ENCODE data around the gene NEK8. TPM values are rescaled to one million over a fixed set of nuclear protein-coding genes. Genes with fewer than 3 reads are reported as not detected.

The NEK8 gene
- total RNA-seq, 1 donor from 2014 or later: 6.7 TPM

- no peak for DNase-seq (ENCODE audit: low spot score)
- peaks cover 8% of the 10 kb centered on the region for H3K36me3 Mint-ChIP-seq (ENCODE audit: low read depth, unreplicated experiment)
Measured at GRCh38 chr17:28745786-28746411, 17.3 kb downstream of the NEK8 start.

GRCh38 chr17:28746611-28747050, 18.0 kb downstream of the NEK8 start:
- Mint-ChIP-seq H3K4me3 (ENCODE audit: unreplicated experiment) (peak overlapping the region; percentile 94), H3K27me3 (ENCODE audit: unreplicated experiment) (peaks cover 14% of the 10 kb centered on the region), H3K27ac (ENCODE audit: unreplicated experiment) (peak overlapping the region; percentile 75), H3K4me1 (ENCODE audit: unreplicated experiment) (peaks cover 35% of the 10 kb centered on the region), H3K9me3 (ENCODE audit: unreplicated experiment) (no peaks in the 10 kb centered on the region), H3K36me3 (ENCODE audit: low read depth, unreplicated experiment) (peaks cover 8% of the 10 kb centered on the region)
- no peak for TF ChIP-seq CTCF (IDR thresholded peaks at IDR 0.05; ENCODE audit: unreplicated experiment)
- DNase-seq (ENCODE audit: low spot score): no peak

More at GRCh38 chr17:28745786-28746411, 17.3 kb downstream of the NEK8 start:
- H3K27me3 Mint-ChIP-seq (ENCODE audit: unreplicated experiment): peaks cover 14% of the 10 kb centered on the region
- no peaks in the 10 kb centered on the region for H3K9me3 Mint-ChIP-seq (ENCODE audit: unreplicated experiment)
- peak overlapping the region; percentile 94 for H3K4me3 Mint-ChIP-seq (ENCODE audit: unreplicated experiment)
- TF ChIP-seq CTCF (IDR thresholded peaks at IDR 0.05; ENCODE audit: unreplicated experiment): no peak
- peaks cover 35% of the 10 kb centered on the region for H3K4me1 Mint-ChIP-seq (ENCODE audit: unreplicated experiment)
- H3K27ac Mint-ChIP-seq (ENCODE audit: unreplicated experiment): peak overlapping the region; percentile 75

GRCh38 chr17:28747051-28747691, 18.6 kb downstream of the NEK8 start:
- DNase-seq (ENCODE audit: low spot score): no peak
- peaks cover 12% of the 10 kb centered on the region for H3K27me3 Mint-ChIP-seq (ENCODE audit: unreplicated experiment)
- no peak for TF ChIP-seq CTCF (IDR thresholded peaks at IDR 0.05; ENCODE audit: unreplicated experiment)
- peak overlapping the region; percentile 52 for H3K27ac Mint-ChIP-seq (ENCODE audit: unreplicated experiment)
- no peak overlapping the region for H3K4me3 Mint-ChIP-seq (ENCODE audit: unreplicated experiment)
- peaks cover 8% of the 10 kb centered on the region for H3K36me3 Mint-ChIP-seq (ENCODE audit: low read depth, unreplicated experiment)
- peaks cover 35% of the 10 kb centered on the region for H3K4me1 Mint-ChIP-seq (ENCODE audit: unreplicated experiment)
- no peaks in the 10 kb centered on the region for H3K9me3 Mint-ChIP-seq (ENCODE audit: unreplicated experiment)

- Mint-ChIP-seq H3K9me3 (ENCODE audit: unreplicated experiment) (no peaks in the 10 kb centered on the region), H3K27me3 (ENCODE audit: unreplicated experiment) (peaks cover 11% of the 10 kb centered on the region), H3K27ac (ENCODE audit: unreplicated experiment) (no peak overlapping the region), H3K4me1 (ENCODE audit: unreplicated experiment) (peaks cover 38% of the 10 kb centered on the region), H3K36me3 (ENCODE audit: low read depth, unreplicated experiment) (peaks cover 12% of the 10 kb centered on the region), H3K4me3 (ENCODE audit: unreplicated experiment) (peak overlapping the region; percentile 59)
- no peak for TF ChIP-seq CTCF (IDR thresholded peaks at IDR 0.05; ENCODE audit: unreplicated experiment)
- DNase-seq (ENCODE audit: low spot score): no peak
Measured at GRCh38 chr17:28747801-28748750, 19.5 kb downstream of the NEK8 start.
